Urinary bladder (tissue), 4 donors: ENCODE measurements around the gene CLEC12A. TPM values are rescaled to one million over a fixed set of nuclear protein-coding genes. Genes with fewer than 3 reads are reported as not detected.
"Not testable (repeated sequence)": the region's sequence is repeated elsewhere in the genome, so short reads cannot be mapped to it uniquely, and the experiment has no call there.

ENCODE experiments used
- DNase-seq: peaks from one replicate; pipeline ENCODE4 v3.0.0-alpha.2; 2015; ENCODE audit errors: extremely low spot score
- H3K27ac ChIP-seq: one replicate; pipeline ENCODE4 v1.5.1; 2013; ENCODE audit warnings: low read depth, mild to moderate bottlenecking, moderate library complexity
- H3K36me3 ChIP-seq: one replicate; pipeline ENCODE4 v1.6.1; 2013; ENCODE audit warnings: mild to moderate bottlenecking, moderate library complexity; ENCODE audit not compliant: insufficient read depth
- H3K4me1 ChIP-seq: one replicate; pipeline ENCODE4 v1.6.1; 2013; ENCODE audit warnings: mild to moderate bottlenecking, moderate library complexity; ENCODE audit not compliant: insufficient read depth
- H3K4me3 ChIP-seq: one replicate; pipeline ENCODE4 v1.5.1; 2013; ENCODE audit warnings: low read depth, low read length
- WGBS: extraction: QIAGEN DNeasy Blood & Tissue Kit; methylation state at CpG from one replicate; pipeline ENCODE4 v1.1.7; 2013; 5-methylcytosine and 5-hydroxymethylcytosine counted together
- polyA plus RNA-seq: library from polyadenylated mRNA; stranded (reverse); fragments of 200-250 nt; gene quantifications from one replicate; pipeline ENCODE4 v1.2.3, GENCODE V29; 2013
- total RNA-seq: library from RNA; depleted of rRNA; stranded (reverse); fragments of >200 nt; gene quantifications from one replicate; pipeline ENCODE4 v1.2.3, GENCODE V29; 2014
- donor health status: healthy with polysubstance abuse.
- donor health status: healthy.

The CLEC12A gene
- total and polyA plus RNA-seq, 2 donors: 1.5 to 1.6 TPM

DNA sequence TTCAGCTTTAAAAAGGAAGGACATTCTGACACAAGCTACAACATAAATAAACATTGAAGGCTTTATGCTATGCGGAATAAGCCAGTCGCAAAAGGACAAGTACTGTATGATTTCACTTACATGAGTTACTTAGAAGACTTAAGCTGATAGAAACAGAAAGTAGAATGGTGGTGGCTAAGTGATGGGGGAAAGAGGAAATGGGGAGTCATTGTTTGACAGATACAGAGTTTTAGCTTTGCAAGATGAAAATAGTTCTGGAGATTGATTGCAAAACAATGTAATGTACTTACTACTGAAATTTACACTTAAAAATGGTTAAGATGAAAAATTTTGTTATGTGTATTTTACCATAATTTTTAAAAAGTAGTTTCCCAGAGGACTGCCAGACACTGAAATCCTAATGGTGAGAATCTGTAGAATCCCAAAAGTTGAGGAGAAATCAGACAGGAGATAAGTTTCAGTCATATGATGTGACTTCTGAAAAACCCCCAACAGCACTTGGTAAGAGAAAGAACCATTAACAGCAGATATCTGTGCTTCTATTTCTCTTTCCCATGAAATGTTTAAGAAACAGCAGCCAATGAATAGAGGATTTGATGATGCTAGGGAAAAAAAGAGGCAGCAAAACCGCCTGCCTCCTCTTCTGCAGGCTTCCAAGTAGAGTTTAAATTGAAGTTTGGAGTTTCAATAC, 22.5 kb upstream of the CLEC12A start:
- no peaks in the 10 kb centered on the region for H3K4me1 ChIP-seq
- DNase-seq: no peak
- no peak overlapping the region for H3K4me3 ChIP-seq
- WGBS: 69% methylated on average over 3 of the region's 3 CpGs
- H3K27ac ChIP-seq: no peak overlapping the region
- H3K36me3 ChIP-seq: no peaks in the 10 kb centered on the region

DNA sequence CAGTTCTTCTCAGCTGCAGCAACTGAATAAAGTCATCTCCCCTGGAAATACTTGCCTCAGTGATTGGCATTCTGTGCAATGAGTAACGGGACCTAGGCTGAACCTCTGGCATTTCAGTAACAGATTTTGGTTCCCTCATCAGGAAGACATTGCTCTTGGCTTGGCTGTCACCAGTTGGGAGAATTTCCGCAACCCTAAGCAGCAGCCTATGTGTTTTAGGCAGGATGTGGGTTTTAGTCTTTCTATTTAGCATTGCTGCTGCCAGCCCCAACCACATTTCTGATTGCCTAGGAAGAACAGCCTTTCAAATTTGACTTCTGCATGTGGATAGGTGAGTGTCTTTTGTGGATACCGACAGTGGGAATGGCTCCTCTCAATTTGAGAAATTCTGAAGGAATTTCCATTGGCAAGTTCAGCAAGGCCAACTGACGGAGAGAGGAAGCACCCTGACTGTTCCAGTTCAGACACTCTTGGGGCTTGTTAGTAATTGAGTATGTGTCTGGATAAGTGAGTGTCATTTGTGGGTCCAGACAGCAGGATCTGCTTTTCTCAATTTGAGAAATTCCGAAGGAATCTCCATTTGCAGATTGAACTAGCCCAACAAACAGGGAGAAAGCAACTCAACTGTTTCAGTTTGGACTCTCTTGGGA, 20.1 kb upstream of the CLEC12A start:
- Histone ChIP-seq H3K27ac (no peak overlapping the region), H3K36me3 (no peaks in the 10 kb centered on the region), H3K4me1 (no peaks in the 10 kb centered on the region), H3K4me3 (no peak overlapping the region)
- 79% methylated on average over 5 of the region's 5 CpGs for WGBS
- no peak for DNase-seq

DNA sequence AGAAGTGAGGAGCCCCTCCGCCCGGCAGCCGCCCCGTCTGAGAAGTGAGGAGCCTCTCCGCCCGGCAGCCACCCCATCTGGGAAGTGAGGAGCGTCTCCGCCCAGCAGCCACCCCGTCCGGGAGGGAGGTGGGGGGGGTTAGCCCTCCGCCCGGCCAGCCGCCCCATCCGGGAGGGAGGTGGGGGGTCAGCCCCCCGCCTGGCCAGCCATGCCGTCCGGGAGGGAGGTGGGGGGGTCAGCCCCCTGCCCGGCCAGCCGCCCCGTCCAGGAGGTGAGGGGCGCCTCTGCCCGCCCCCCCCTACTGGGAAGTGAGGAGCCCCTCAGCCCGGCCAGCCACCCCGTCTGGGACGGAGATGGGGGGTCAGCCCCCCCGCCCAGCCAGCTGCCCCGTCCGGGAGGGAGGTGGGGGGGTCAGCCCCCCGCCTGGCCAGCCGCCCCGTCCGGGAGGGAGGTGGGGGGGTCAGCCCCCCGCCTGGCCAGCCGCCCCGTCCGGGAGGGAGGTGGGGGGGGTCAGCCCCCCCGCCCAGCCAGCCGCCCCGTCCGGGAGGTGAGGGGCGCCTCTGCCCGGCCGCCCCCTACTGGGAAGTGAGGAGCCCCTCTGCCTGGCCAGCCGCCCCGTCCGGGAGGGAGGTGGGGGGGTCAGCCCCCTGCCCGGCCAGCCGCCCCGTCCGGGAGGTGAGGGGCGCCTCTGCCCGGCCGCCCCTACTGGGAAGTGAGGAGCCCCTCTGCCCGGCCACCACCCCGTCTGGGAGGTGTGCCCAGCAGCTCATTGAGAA, 18.1 kb upstream of the CLEC12A start:
- H3K4me3 ChIP-seq, H3K36me3 ChIP-seq, H3K4me1 ChIP-seq, H3K27ac ChIP-seq, DNase-seq: not testable (repeated sequence)
- 92% methylated on average over 25 of the region's 55 CpGs for WGBS

DNA sequence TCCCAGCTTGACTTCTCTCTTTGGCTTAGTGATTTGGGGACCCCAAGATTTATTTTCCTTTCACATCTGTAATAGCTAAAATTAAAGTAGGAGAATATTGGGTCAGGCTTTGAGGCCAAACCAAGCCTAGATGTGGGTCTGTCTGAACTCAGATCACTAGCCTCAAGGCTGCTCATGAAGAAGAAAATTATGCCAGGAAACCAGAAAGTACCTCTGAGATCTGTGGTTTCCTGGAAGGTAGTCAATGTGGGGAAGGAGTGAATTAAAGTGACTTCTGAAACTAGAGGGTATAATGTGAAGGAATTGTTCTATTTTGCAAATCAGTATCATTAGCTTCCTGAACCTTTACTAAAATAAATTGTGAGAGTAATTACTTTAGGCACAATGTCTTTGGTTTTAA, 13.4 kb upstream of the CLEC12A start:
- Histone ChIP-seq H3K4me3 (no peak overlapping the region), H3K27ac (no peak overlapping the region), H3K36me3 (no peaks in the 10 kb centered on the region), H3K4me1 (no peaks in the 10 kb centered on the region)
- DNase-seq: no peak

DNA sequence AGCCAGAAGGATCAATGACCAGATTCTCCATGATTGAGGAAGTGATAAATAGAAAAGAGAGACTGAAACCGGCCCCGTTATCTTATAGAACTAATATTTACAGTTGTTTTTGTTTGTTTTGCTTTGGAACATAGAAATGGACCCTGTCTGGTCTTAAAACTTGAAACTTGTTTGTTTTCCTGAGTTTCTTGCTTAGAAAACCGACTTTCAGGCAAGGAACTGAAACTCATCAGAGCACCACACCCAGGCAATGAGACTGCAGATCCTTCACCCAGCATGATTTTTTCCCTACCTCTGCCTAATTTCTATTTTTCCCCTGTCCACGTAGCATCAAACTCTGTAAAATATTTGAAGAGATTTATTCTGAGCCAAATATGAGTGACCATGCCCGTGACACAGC, 10.6 kb upstream of the CLEC12A start:
- DNase-seq: no peak
- 60% methylated on average over 5 of the region's 5 CpGs for WGBS
- Histone ChIP-seq H3K4me3 (no peak overlapping the region), H3K36me3 (no peaks in the 10 kb centered on the region), H3K4me1 (no peaks in the 10 kb centered on the region), H3K27ac (no peak overlapping the region)

DNA sequence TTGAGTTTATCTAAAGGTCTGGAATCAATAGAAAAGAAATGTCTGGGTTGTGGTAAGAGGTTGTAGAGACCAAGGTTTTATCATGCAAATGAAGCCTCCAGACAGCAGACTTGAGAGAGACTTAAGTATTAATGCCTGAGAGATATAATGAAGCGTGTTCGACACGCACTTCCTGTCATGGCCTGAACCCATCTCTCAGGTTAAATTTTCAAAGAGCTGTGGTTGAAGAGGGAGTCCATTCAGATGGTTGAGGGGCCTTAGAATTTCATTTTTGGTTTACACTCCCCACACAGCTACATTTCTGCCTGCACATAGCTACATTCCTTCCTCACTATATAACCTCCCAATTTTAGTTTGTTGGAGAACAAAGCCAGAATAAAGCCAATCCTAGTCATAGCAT, 10.1 kb upstream of the CLEC12A start:
- Histone ChIP-seq H3K4me1 (no peaks in the 10 kb centered on the region), H3K36me3 (no peaks in the 10 kb centered on the region), H3K27ac (no peak overlapping the region), H3K4me3 (no peak overlapping the region)
- no peak for DNase-seq
- 88% methylated on average over 3 of the region's 3 CpGs for WGBS

DNA sequence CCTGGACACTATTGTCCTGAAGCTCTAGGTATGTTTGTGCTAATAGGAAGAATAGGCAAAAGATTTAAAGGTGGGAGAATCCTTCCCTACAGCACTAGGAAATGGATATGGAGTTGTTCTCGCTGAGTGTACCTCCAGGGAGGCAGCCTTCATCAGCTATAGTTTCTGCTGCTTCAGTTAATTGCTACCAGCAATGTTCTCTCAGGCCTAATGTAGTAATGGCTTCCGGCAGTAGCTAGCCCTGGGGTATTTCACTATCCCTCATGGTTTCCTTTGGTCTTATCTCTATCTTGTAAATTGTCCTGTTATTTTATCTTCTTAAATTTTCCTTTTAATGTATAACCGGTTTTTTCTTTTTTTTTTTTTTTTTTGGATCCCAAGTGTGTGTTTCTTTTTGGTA, 9.3 kb upstream of the CLEC12A start:
- Histone ChIP-seq H3K4me3 (no peak overlapping the region), H3K36me3 (no peaks in the 10 kb centered on the region), H3K27ac (no peak overlapping the region), H3K4me1 (no peaks in the 10 kb centered on the region)
- DNase-seq: no peak
- WGBS: 58% methylated on average over 3 of the region's 3 CpGs

DNA sequence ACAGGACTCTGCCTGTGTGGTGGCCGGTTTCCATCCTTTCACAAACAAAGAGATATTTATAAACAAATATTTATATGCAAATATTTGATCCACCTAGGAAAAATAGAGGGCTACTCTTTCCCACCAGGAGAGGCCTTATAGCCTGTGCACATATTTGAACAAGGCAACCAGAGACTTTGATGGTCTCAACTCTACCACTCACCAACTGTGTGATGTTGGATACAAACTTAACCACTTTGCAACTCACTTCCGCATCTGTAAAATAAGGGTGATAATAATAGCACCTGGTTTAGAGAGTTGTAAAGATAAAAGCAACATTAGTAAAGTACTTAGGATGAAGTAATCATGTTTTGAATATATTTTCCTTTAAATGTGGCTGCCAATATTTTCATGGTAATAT, 1.5 kb upstream of the CLEC12A start:
- Histone ChIP-seq H3K27ac (no peak overlapping the region), H3K4me3 (no peak overlapping the region), H3K4me1 (no peaks in the 10 kb centered on the region), H3K36me3 (no peaks in the 10 kb centered on the region)
- DNase-seq: no peak
- 84% methylated on average over 2 of the region's 2 CpGs for WGBS

DNA sequence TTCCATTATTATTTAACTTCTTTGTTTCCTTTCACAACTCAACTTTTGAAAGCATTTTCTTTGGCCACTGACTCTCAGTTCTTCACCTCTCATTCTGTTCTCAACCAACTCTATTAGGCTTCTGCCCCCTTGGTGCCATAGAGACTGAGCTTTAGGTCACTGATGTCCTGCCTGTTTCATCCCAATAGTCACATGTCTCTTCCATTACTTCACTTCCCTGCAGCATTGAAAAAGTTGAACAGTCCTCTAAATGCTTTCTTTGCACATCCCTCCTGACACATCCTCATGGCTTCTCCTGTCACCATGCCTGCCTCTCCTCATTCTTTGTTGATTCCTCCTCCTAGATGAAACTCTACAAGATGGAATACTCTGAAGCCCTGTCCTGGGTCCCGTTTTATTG, 2.7 kb downstream of the CLEC12A start:
- no peaks in the 10 kb centered on the region for H3K4me1 ChIP-seq
- no peak for DNase-seq
- no peak overlapping the region for H3K27ac ChIP-seq
- no peaks in the 10 kb centered on the region for H3K36me3 ChIP-seq
- H3K4me3 ChIP-seq: no peak overlapping the region
- WGBS: 67% methylated on average over 1 of the region's 1 CpG

DNA sequence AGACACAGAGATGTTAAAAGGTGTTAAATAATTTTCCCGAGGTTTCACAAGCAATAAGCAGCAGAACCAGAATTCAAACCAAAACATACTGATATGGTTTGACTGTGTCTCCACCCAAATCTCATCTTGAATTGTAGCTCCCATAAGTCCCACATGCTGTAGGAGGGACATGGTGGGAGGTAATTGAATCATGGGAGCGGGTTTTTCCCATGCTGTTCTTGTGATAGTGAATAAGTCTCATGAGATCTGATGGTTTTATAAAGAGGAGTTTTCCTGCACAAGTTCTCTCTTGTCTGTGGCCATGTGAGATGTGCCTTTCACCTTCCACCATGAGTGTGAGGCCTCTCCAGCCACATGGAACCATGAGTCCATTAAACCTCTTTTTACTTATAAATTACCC, 3.5 kb downstream of the CLEC12A start:
- not testable (repeated sequence) for H3K4me1 ChIP-seq, DNase-seq, H3K27ac ChIP-seq, H3K36me3 ChIP-seq, H3K4me3 ChIP-seq
- WGBS: 92% methylated on average over 2 of the region's 2 CpGs

DNA sequence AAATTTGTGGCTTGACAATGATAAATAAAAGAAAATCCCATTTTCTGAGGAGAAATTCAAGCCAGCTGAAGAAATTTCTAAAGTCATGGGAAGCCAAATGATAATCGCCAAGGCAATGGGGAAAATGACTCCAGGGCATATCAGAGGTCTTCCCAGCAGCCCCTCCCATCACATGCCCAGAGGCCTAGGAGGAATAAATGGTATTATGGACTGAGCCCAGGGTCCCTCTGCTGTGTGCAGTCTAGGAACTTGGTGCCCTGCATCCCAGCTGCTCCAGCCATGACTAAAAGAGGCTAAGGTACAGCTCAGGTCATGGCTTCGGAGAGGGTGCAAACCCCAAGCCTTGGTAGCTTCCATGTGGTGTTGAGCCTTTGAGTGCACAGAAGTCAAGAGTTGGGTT, 4.4 kb downstream of the CLEC12A start:
- WGBS: 91% methylated on average over 2 of the region's 2 CpGs
- H3K4me1 ChIP-seq: no peaks in the 10 kb centered on the region
- DNase-seq: no peak
- no peak overlapping the region for H3K4me3 ChIP-seq
- no peak overlapping the region for H3K27ac ChIP-seq
- H3K36me3 ChIP-seq: no peaks in the 10 kb centered on the region

DNA sequence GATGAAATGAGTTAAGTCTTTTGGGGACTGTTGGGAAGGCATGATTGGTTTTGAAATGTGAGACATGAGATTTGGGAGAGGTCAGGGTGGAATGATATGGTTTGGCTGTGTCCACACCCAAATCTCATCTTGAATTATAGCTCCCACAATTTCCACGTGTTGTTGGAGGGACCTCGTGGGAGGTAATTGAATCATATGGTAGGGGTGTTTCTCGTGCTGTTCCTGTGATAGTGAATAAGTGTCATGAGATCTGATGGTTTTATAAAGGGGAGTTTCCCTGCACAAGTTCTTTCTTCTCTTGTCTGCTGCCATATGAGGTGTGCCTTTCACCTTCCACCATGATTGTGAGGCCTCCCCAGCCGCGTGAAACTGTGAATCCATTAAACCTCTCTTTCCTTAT, 5.4 kb downstream of the CLEC12A start:
- H3K4me1 ChIP-seq, H3K4me3 ChIP-seq, DNase-seq, H3K36me3 ChIP-seq, H3K27ac ChIP-seq: not testable (repeated sequence)
- 61% methylated on average over 5 of the region's 5 CpGs for WGBS

DNA sequence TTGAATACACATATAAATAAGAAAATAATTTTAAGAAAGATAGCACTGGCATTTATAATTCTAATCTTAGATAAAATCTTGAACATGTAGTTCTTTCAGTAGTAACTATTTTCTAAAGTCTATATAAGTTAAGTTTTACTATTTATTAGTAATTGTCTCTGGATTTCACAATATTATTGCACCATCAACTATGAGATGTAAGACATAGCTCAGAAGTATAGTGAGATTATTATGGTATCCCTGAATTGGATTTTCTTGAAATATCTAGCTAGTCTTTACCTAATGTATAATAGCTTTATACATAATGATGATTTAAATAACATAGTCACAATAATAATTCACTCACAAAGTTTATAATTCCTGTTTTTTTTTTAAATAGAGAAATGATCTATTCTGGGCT, 6.7 kb downstream of the CLEC12A start:
- Histone ChIP-seq H3K4me1 (no peaks in the 10 kb centered on the region), H3K36me3 (no peaks in the 10 kb centered on the region), H3K27ac (no peak overlapping the region), H3K4me3 (no peak overlapping the region)
- no peak for DNase-seq

DNA sequence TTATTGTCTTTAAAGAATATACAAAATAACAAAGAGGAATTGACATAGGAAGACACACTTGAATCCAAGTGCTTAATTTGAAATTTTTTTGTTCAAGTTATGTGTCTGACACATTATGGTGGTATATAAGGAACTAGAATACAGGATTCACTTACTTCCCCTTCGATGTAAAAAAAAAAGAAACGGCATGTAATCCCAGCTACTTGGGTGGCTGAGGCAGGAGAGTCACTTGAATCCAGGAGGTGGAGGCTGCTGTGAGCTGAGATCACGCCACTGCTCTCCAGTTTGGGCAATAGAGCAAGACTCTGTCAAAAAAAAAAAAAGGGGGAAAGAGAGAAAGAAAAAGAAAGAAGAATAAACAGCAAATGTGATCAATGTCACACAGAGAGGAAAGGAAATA, 8.9 kb downstream of the CLEC12A start:
- WGBS: 83% methylated on average over 3 of the region's 3 CpGs
- Histone ChIP-seq H3K4me3 (no peak overlapping the region), H3K36me3 (no peaks in the 10 kb centered on the region), H3K4me1 (no peaks in the 10 kb centered on the region), H3K27ac (no peak overlapping the region)
- no peak for DNase-seq
